GM06990 (cell line): Measurements from ENCODE around the gene CDIPT.

Experiments used
- DNase-seq: peaks from one replicate; pipeline ENCODE4 v3.0.0-alpha.2; 2011; ENCODE audit not compliant: insufficient read length; ENCODE audit errors: extremely low read depth
- H3K27me3 ChIP-seq: replicated peaks from 2 replicates; pipeline ENCODE4 v1.6.0; 2011; ENCODE audit warnings: low read length; ENCODE audit not compliant: control insufficient read depth, insufficient read depth
- H3K36me3 ChIP-seq: 2 replicates; pipeline ENCODE4 v1.5.1; 2011; ENCODE audit warnings: low read length; ENCODE audit not compliant: control insufficient read depth, insufficient read depth
- H3K4me3 ChIP-seq: replicated peaks from 2 replicates; pipeline ENCODE4 v1.5.1; 2011; ENCODE audit warnings: low read depth, mild to moderate bottlenecking, control low read depth, low read length
- TF ChIP-seq, protein P1 (sequence below): IDR thresholded peaks from 2 replicates; pipeline ENCODE4 v1.5.1; 2011; ENCODE audit warnings: low read length, control low read depth, mild to moderate bottlenecking, inconsistent platforms; ENCODE audit not compliant: insufficient read depth, poor library complexity, severe bottlenecking

CDIPT gene

DNA sequence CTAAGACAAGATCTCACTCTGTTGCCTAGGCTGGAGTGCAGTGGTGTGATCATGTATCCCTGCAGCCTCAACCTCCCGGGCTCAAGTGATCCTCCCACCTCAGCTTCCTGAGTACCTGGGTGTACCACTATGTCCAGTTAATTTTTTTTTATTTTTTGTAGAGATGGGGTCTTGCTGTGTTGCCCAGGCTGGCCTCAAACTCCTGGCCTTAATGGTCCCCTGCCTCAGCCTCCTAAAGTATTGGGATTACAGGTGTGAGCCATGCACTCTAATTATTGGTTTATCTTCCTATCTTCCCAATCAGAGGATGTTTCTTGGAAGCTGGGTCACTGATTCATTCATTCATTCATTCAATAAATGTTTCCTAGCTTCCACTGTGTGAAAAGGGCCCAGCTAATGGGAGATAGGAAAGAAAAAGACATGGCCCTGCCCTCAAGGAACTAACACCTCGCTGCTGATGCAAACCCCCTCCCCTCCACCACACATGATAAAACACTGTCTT is 45.7 kb upstream of the CDIPT start:
- DNase-seq, result no peak
- TF ChIP-seq, protein P1, sequence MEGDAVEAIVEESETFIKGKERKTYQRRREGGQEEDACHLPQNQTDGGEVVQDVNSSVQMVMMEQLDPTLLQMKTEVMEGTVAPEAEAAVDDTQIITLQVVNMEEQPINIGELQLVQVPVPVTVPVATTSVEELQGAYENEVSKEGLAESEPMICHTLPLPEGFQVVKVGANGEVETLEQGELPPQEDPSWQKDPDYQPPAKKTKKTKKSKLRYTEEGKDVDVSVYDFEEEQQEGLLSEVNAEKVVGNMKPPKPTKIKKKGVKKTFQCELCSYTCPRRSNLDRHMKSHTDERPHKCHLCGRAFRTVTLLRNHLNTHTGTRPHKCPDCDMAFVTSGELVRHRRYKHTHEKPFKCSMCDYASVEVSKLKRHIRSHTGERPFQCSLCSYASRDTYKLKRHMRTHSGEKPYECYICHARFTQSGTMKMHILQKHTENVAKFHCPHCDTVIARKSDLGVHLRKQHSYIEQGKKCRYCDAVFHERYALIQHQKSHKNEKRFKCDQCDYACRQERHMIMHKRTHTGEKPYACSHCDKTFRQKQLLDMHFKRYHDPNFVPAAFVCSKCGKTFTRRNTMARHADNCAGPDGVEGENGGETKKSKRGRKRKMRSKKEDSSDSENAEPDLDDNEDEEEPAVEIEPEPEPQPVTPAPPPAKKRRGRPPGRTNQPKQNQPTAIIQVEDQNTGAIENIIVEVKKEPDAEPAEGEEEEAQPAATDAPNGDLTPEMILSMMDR, result no peak
- H3K4me3 ChIP-seq, result no peak overlapping the region
- no peaks in the 10 kb centered on the region for H3K27me3 ChIP-seq
- H3K36me3 ChIP-seq, result peaks cover 5% of the 10 kb centered on the region

DNA sequence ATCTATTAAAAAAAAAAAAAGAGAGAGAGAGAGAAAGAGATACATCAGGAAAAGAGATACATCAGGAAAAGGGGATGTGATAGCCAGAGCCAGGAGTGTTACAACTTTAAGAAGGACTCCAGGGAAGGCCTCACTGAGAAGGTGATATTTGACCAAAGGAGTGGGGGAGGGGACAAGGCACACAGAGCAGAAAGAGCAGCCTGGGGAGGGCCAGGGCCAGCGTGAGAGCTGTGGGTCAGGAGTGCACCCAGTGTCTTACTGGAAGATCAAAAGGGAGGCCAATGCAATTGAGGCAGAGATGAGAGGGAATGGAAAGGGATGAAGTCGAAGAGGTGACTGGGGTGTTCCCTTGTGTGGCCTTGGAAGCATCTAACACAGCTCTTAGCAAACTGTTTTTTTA is 44.9 kb upstream of the CDIPT start:
- no peak for DNase-seq

DNA sequence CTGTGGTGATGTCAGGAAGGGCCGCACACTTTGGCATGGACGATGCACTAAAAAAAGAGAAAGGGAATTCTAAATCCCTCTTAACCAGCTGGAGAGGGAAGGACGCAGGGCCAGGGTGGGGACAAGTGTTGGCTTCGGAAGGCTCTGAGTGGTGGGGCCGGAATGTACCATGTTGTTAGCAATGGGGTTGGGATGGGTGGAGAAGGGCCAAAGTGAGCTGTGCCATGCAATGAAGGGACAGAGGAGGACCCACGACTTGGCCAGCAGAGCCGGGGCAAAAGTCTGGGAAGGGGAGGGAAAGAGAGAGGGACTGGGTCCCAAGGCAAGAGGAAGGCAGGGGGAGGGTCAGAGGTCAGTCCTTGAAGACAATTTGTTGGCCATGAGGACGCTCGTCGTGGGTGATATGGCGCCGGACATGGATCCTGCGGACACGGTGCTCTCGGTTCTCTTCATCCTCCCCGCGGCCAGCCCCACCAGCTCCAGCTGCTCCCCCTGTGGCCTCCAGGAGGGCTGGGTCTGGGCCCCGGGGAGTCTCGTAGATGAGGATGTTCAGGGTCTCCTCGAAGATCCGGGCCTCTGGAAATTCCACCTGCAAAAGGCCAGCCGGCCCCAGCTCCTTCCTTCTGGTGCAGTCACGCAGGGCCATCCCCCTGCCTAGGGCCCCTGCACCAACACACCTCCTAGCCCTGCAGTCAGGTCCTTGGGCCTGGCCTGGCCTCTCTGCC is 43.7 kb upstream of the CDIPT start:
- DNase-seq, result no peak
- no peak overlapping the region for H3K4me3 ChIP-seq
- no peaks in the 10 kb centered on the region for H3K27me3 ChIP-seq
- TF ChIP-seq, protein P1, result no peak
- peaks cover 5% of the 10 kb centered on the region for H3K36me3 ChIP-seq

More for the DNA sequence above, 44.9 kb upstream of the CDIPT start:
- H3K36me3 ChIP-seq, result peaks cover 5% of the 10 kb centered on the region
- no peak overlapping the region for H3K4me3 ChIP-seq
- H3K27me3 ChIP-seq, result no peaks in the 10 kb centered on the region
- TF ChIP-seq, protein P1, result no peak

DNA sequence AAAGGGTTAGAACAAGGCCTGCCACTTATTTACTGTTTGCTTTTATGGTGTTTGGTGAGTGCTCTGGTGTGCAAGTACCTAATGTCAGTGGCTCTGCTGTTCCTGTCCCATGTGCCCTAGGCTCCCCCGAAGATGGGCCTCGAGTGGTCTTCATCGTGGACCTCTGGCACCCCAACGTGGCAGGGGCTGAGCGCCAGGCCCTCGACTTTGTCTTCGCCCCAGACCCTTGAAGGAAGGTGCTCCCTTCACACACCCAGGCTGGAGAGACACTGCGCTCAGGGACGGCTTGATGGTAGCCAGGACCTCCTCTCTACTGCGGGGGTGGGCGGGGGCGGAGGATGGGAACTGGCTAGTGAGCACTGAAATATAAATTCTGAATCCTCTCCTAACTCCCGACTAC is 42.6 kb upstream of the CDIPT start:
- no peak for DNase-seq
- TF ChIP-seq, protein P1, result no peak
- no peaks in the 10 kb centered on the region for H3K27me3 ChIP-seq
- H3K36me3 ChIP-seq, result peaks cover 5% of the 10 kb centered on the region
- no peak overlapping the region for H3K4me3 ChIP-seq

DNA sequence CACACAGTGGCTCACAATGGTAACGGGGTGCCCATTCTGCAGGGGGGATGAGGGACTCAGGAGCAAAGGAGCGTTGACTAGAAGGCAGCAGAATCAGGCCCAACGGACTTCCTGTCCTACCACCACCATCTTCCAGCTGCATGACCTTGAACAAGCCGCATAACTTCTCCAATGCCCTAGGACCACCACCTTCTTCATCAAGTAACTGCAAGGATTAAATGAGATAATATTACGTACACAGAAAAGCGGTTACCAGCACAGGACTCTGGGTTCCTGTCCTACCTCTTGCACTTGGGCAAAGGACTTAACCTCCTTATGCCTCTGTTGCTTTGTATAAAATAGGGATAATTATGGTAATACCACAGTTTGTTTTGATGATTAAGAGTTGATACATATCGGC is 41.9 kb upstream of the CDIPT start:
- no peaks in the 10 kb centered on the region for H3K27me3 ChIP-seq
- TF ChIP-seq, protein P1, result no peak
- peaks cover 5% of the 10 kb centered on the region for H3K36me3 ChIP-seq
- H3K4me3 ChIP-seq, result no peak overlapping the region
- no peak for DNase-seq
